Skin epidermis (tissue), 12 donors: ENCODE data around the gene FARP2.
"Not testable (repeated sequence)": the region's sequence is repeated elsewhere in the genome, so short reads cannot be mapped to it uniquely, and the experiment has no call there.

ENCODE experiments used
- H3K27ac ChIP-seq, 21 experiments: fragments of 200-600 bp; sonication (generic) in 11 of 21; one replicate each; pipeline ENCODE4 v1.5.0; 2020; ENCODE audit warnings: mild to moderate bottlenecking in 3 of 21, inconsistent platforms in 2 of 21, moderate library complexity in 2 of 21
- H3K4me3 ChIP-seq, 7 experiments: fragments of 200-600 bp; sonication (generic) in 2 of 7; one replicate each; pipeline ENCODE4 v1.5.0; 2020; ENCODE audit warnings: inconsistent platforms in 2 of 7, mild to moderate bottlenecking in 2 of 7, moderate library complexity in 1 of 7

FARP2 gene, protein sequence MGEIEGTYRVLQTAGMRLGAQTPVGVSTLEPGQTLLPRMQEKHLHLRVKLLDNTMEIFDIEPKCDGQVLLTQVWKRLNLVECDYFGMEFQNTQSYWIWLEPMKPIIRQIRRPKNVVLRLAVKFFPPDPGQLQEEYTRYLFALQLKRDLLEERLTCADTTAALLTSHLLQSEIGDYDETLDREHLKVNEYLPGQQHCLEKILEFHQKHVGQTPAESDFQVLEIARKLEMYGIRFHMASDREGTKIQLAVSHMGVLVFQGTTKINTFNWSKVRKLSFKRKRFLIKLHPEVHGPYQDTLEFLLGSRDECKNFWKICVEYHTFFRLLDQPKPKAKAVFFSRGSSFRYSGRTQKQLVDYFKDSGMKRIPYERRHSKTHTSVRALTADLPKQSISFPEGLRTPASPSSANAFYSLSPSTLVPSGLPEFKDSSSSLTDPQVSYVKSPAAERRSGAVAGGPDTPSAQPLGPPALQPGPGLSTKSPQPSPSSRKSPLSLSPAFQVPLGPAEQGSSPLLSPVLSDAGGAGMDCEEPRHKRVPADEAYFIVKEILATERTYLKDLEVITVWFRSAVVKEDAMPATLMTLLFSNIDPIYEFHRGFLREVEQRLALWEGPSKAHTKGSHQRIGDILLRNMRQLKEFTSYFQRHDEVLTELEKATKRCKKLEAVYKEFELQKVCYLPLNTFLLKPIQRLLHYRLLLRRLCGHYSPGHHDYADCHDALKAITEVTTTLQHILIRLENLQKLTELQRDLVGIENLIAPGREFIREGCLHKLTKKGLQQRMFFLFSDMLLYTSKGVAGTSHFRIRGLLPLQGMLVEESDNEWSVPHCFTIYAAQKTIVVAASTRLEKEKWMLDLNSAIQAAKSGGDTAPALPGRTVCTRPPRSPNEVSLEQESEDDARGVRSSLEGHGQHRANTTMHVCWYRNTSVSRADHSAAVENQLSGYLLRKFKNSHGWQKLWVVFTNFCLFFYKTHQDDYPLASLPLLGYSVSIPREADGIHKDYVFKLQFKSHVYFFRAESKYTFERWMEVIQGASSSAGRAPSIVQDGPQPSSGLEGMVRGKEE

DNA sequence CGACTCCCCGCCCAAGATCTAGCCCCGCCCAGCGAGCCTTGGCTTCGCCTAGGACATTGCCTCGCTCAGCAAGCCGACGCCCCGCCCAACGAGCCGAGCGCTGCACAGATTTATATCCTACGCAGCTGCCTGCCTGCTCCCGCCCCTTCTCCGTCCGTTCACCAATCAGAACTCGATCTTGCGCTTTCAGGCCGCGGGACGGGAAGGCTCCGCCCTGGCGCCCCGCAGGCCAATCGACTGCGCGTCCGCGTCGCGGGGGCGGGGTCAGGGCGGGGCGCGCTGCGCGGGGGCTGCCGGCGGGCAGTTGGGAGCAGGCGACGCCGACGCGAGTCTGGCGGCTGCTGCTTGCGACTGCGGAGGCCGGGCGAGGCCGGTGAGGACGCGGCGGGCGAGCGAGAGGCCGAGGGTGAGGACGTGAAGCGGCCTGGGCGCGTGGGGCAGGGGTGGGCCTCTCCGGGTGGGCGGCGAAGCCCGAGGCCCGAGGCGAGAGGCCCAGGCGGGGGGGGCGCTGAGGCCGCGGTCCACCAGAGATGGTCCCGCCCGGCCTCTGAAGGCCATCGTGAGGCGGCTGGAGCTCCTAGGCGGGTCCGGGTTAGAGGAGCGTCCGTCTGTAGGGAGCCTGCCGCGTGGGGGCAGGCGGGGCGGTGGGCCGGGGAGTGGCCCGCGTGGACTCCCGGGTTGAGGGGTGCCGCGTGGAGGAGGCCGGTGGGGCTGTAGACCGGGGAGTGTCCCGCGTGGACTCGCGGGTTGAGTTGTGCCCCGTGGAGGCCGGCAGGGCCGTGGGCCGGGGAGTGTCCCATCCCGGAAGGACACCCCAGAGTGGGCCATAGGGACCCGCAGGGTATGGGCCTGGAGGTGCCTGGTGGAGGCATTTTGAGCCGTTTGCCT, at the start of gene FARP2:
FARP2 (plus strand) TSS at position 303 of the 888 bp plus-strand sequence. CDS start 16,823 bp downstream, outside the sequence.
- peak within 1 kb of the TSS; percentile 69 to 95 (median 89) for H3K4me3 ChIP-seq
- peak within 1 kb of the TSS; percentile 75 to 98 (median 91) for H3K27ac ChIP-seq

DNA sequence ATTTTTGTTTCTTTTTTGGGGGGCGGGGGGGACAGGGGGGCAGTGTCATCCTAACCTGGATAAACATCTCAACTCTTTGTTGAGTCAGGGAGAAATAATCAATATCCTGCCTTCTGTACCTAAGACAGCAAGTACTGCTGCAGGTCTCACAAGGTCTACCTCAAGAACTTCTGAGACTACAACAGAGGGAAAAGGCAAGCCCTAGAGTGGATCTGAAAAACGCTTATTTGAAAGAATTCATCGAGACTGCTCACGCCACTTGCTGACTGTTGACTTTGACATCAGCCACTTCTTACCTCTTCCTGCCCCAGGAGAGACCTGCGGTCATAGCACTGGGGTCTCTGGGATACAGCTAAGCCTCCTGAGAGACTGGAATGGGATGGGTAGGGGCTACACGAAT, 49.0 kb upstream of the FARP2 start:
- H3K4me3 ChIP-seq, result no peak overlapping the region
- no peak overlapping the region for H3K27ac ChIP-seq

DNA sequence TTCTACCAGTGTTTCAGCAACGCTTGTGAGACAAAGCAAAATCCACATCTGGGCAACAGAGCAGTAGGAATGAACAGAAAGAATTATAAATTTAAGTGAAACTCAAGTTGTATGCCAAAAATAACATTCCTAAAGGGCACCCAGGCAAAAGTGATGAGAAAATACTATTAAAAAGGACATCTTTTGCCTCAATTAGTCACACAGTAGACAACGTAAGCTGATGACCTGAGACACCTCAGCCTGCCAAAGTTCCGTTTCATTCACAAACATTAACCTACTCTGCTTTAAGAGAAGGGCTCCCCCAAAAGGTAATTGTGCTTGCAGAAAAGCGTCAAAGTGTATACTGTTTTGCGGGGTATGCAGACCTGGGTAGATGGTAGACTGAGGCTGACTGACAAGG, 47.8 kb upstream of the FARP2 start:
- no peak overlapping the region for H3K4me3 ChIP-seq
- H3K27ac ChIP-seq, result no peak overlapping the region

DNA sequence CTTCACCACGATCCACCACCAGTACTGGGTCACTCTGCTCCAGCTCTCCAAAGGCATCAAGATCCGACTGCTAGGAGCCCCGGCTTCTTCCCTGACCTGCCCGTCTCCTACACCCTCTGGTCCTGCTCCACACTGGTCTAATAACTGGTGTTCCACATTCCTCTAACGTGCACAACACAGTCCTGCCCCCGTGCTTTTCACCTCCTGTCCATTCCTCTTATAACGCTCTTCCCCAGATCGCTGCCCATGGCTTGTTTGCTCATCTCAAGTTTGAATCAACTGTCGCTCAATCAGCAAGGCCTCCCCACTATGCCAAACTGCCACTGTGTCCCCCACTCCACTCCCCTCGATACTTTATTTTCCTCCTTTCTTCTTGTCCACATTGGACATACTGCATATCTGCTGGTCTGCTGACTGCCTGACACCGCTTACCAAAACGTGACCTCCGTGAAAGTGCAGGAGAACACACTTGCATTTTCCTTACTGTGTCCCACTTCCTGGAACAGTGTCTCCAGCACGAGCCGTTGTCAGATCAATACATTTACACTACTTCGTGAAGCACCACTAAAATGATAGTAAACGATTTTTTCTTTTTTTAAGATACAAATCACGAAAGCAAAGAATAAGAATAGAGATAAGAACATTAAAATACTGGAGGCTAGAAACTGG, 47.1 kb upstream of the FARP2 start:
- Histone ChIP-seq H3K27ac (peak overlapping the region in 8 of 21 experiments; percentile 6 to 74 (median 54)), H3K4me3 (no peak overlapping the region)

DNA sequence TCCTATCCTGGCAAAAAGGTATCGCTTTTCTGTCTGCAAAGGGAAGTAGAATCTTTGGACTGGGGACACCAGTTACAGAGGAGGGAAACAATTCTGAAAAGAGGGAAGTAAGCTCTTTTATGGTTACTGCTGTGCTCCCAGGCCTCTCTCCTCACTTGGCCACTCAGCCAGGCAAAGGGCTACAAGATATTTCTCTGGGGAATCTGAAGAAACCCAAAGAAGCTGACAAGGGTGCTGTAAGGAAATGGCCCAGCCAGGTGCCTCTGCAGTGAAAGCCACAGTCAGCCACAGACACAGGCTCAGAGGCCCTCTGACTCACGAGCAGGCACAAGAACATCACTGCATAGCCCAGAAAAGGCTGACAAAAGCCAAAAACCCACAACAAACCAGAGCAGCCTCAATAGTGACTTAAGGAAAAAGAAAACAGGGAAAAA, 46.4 kb upstream of the FARP2 start:
- Histone ChIP-seq H3K4me3 (no peak overlapping the region), H3K27ac (peak overlapping the region in 11 of 21 experiments; percentile 6 to 74 (median 40))

DNA sequence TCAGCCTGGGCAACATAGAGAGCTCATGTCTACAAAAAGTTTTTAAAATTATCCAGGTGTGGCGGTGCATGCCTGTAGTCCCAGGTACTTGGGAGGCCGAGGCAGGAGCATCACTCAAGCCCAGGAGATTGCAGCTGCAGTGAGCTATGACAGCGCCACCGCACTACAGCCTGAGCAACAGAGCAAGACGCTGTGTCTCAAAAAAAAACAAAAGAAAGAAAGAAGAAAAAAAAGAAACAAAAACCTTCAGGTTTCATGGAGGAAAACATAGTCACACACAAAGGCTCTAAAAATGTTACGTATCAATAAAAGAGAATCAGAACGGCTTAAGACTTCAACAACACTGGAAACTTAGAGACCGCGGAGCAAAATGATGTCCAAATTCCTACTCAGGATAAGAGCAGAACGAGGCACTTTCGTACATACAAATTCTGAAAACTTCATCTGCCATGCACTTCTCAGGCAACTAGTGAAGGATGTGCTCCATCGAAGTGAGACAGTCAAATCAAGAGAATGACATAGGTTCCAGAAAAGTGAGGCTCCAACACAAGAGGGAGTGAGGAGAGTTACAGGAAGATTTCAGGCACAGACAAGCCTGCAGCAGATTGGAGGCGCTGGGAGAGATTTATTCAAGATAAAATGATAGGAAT, 45.0 kb upstream of the FARP2 start:
- peak overlapping the region in 1 of 21 experiments; percentile 10 for H3K27ac ChIP-seq
- no peak overlapping the region for H3K4me3 ChIP-seq

DNA sequence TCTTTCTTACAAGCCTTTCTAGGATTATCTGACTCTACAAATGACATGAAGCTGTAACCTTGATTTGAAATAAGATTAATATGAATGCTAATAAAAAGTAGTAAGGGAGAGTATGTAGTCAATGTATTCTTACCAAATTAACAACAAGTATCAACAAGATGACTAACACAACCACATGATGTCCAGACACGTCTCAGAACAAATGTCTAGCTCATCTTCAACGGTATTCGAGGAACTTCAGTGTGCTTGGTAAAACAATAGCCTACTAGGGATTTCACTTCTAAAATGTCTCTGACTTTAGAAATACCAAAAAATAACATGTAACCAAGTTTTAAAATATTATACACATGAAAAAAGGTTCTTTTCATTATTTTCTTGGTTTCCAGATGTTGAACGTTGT, 44.0 kb upstream of the FARP2 start:
- Histone ChIP-seq H3K27ac (peak overlapping the region in 2 of 21 experiments; percentile 20 to 24), H3K4me3 (no peak overlapping the region)

DNA sequence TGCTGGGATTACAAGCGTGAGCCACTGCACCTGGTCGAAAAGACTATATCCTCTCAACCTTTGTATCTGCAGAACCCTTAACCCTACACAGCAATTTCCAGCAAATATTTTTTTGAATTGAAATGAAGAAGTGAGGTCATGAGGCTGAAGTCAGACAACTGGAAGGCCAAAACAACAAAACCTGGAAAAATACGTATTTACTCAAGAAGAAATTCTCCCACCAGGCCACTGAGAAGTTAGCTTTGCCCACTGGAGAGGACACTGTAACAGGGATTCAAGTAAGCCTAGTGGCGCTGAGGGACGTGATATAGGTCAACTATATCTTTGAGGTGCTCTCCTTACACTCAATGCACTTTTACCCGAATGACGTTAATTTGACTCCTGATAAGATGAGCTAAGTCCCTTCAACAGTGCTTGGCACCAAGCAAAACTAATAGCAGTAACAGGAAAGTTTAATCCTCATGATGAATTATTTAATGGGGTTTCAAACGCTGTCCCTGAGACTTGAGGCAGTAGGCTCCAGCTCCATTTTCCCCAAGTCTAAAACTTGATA, 42.5 kb upstream of the FARP2 start:
- Histone ChIP-seq H3K4me3 (no peak overlapping the region), H3K27ac (peak overlapping the region in 3 of 21 experiments; percentile 95 to 99 (median 99))

DNA sequence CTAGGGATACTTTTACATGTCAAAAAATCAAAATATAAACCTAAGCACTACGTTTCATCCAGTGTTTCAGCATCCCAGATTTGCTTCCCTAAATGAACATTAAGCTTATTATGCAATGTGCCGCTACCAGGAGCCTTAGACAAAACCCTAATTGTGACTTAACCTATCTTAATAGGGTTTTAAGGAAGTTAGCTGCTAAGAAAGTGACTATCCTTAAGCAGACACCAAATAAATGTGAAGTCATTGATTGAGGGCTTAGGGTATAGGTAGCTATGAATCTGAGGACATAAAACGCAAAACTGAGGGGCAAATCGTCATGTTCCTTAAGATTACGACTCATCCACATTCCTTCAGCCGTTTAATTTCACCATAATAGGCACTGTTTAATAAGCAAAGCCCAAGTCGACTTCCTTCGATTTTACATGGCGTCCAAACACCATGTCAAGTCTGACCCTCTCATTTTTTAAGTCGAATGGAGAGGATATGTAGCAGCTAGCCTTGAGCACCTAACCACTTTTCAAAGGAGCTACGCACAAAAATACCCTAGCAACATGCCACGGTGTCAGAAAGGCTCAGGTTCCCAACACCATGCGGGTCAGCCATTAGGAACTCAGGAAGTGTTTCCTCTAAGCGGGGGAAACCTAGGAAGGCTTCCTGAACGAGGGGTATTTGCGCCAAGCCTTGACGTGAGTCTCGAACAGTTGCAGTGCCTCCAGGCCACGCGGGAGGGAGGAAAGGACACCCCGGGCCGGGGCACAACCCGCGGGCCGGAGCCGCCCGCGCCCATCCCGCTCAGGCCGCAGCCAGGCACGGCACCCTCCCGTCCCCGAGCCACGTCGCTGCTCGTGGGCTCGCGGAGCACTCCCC, 41.6 kb upstream of the FARP2 start:
- peak overlapping the region; percentile 92 to 99 (median 98) for H3K27ac ChIP-seq
- peak overlapping the region; percentile 65 to 96 (median 75) for H3K4me3 ChIP-seq

DNA sequence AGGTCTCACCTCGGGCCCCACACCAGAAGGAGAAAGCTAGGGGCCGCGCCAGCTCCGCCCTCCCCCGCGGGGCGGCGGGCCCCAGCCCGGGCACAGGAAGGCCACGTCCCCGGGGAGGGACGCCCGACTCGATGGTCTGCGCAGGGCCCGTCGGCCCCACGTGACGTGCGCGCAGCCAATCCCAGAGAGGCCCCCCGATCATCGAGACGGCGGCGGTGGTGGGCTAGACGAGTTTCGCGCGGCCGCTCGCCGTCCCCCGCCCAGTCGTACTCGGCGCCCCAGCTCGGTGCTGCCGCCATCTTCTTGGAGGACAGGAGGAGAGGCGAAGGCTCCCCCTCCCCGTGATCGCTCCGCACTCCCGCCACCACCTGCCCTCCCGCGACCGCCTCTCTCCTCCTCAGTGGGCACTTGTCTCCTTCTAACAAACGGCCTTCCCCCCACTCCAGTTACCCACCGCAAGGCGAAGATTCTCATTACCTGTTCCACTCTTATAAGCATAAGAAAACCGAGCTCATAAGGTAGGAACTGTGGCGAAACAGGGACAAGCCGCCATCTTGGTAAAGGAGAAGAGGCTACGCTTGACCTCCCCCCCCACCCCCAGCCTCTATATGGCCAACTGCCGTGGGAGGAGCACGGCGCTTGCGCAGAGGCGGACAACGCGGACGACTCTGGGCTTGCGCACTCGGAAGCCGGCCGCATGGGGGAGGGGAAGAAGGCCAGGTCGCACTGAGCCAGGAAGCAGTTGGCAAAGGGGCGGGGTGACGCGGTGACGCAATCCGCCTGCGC, 40.8 kb upstream of the FARP2 start, which contains the start of gene HDLBP:
HDLBP (minus strand) TSS at position 580 of the 786 bp plus-strand sequence. CDS start 48,803 bp downstream, outside the sequence.
- Histone ChIP-seq H3K4me3 (peak within 1 kb of the TSS; percentile 65 to 96 (median 75)), H3K27ac (peak within 1 kb of the TSS; percentile 92 to 99 (median 98))

DNA sequence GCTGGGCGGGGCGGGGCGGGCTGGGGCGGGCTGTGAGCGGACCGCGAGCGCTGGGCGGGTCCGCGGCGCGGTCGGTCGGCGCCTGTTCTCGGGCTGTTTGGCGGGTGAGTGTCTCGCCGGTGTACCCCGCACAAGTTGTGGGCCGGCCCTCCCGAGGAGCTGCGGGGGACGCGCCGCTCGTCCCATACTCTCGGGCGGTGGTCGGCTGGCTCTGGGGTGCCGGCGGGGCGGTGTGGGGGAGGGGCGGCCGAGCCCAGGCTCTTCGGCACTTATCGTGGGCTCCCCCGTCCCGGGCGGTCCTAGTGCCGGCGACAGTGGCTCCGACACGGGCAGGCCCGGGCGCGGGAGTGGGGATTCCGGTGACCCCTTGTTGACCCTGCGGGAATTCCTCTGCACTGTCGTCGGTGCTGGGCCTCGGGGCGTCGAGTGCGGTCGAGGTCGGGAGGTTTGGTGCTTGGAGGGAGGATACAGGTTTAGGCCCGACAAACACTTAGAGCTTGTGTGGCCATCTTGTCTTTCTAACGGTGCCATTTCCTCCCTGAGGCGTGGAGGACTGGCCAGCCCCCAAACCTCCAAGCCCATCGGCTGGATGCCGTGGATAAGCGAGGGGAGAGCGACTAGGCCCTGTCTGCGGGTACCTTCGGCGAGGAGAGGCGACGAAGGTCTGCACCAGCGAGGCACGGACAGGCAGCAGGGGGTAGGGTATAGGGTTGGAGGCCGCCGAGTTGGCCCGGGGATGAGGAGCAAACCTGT, 40.0 kb upstream of the FARP2 start, which contains the start of gene SEPTIN2:
SEPTIN2 (plus strand) TSS at position 47 of the 753 bp plus-strand sequence. CDS start 8,308 bp downstream, outside the sequence.
- H3K4me3 ChIP-seq, result peak within 1 kb of the TSS; percentile 65 to 96 (median 75)
- peak within 1 kb of the TSS; percentile 92 to 99 (median 98) for H3K27ac ChIP-seq

DNA sequence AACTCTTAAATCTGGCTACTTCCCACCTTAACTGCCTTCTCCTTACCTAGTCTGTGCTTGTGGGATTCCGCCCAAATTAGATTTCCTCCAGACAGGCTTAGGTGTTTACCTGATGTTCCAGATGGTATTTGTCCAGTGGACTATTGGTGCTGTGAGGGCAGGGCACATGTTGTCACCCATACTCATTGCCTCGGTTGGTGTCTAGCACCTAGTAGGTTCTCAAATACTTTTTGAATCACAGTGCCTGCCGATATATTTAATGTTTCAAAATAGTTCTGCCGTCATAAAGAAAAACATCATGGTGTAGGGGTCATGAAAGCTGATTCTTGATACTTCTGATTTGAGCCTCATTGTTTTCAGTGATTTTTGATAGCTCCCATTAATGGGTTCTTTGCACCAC, 39.3 kb upstream of the FARP2 start:
- Histone ChIP-seq H3K27ac (peak overlapping the region in 20 of 21 experiments; percentile 73 to 99 (median 98)), H3K4me3 (peak overlapping the region; percentile 65 to 96 (median 75))

DNA sequence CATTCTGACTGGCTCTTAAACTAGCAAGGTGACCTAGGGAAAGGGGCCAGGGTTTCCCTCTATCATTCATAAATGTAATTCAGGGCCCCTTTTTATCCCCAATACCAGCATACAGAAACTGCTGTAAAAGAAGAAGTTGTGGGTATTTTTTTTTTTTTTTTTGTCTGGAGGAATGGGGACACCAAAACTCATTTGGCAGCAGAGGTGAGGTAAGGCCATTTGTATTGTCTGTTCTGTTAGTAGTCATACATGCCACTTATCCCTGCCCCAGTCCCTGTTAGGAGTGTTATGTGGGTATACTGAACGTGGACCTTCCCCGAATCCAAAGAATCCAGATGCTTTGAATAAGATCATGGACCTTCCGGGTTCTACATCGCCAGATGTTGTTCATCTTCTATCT, 38.7 kb upstream of the FARP2 start:
- Histone ChIP-seq H3K4me3 (peak overlapping the region in 6 of 7 experiments; percentile 65 to 96 (median 76)), H3K27ac (peak overlapping the region in 11 of 21 experiments; percentile 11 to 99 (median 99))

DNA sequence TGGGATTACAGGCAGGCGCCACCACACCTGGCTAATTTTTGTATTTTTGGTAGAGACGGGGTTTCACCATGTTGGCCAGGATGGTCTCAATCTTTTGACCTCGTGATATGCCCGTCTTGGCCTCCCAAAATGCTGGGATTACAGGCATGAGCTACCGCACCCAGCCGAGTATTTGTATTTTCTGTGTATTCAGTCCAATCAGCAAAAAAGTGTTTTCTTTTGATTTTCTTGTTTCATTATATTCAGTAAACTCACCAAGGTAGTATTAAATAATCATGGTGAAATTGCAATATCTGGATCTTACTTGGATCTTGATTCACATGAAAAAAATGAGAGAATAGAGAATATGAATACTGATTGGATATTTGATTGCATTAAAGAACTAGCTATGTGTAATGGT, 37.3 kb upstream of the FARP2 start:
- peak overlapping the region in 1 of 21 experiments; percentile 61 for H3K27ac ChIP-seq
- H3K4me3 ChIP-seq, result not testable (repeated sequence)

DNA sequence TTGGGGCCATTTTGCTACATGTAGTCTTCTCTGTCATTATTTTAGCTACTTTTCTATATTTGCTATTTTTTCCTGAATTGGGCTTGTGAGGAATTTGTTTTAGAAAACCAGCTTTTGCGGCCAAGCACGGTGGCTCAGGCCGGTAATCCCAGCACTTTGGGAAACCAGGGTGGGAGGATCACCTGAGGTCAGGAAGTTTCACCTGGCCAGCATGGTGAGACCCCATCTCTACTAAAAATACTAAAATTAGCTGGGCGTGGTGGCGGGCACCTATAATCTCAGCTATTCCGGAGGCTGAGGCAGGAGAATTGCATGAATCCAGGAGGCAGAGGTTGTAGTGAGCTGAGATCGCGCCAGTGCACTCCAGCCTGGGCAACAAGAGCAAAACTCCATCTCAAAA, 35.7 kb upstream of the FARP2 start:
- no peak overlapping the region for H3K4me3 ChIP-seq
- peak overlapping the region in 2 of 21 experiments; percentile 5 to 23 for H3K27ac ChIP-seq
